Hepatocyte (in vitro differentiated cells): ENCODE results near the gene DTHD1. TPM values are rescaled to one million over a fixed set of nuclear protein-coding genes. Genes with fewer than 3 reads are reported as not detected.
A peak's percentile ranks its signal among the peaks of the same experiment; 100 is the strongest.

Experiments used
- DNase-seq: peaks from one replicate; pipeline ENCODE4 v3.0.0-alpha.2; 2016; ENCODE audit warnings: low spot score
- H2AFZ ChIP-seq: fragments of 200-600 bp; sonication (generic); 2 replicates; pipeline ENCODE4 v1.6.0; 2016; ENCODE audit warnings: antibody characterized with exemption, mild to moderate bottlenecking
- H3K27ac ChIP-seq: fragments of 200-600 bp; sonication (generic); 2 replicates; pipeline ENCODE4 v1.5.1; 2016; ENCODE audit warnings: mild to moderate bottlenecking
- H3K27me3 ChIP-seq: fragments of 200-600 bp; sonication (generic); 2 replicates; pipeline ENCODE4 v1.6.1; 2016
- H3K36me3 ChIP-seq: fragments of 200-600 bp; sonication (generic); replicated peaks from 2 replicates; pipeline ENCODE4 v1.5.1; 2016; ENCODE audit warnings: low read depth; ENCODE audit not compliant: insufficient read depth
- H3K4me1 ChIP-seq: fragments of 200-600 bp; sonication (generic); 2 replicates; pipeline ENCODE4 v1.5.1; 2016; ENCODE audit warnings: mild to moderate bottlenecking, moderate library complexity; ENCODE audit not compliant: insufficient read depth
- H3K4me2 ChIP-seq: fragments of 200-600 bp; sonication (generic); 2 replicates; pipeline ENCODE4 v1.6.0; 2016
- H3K4me3 ChIP-seq: fragments of 200-600 bp; sonication (generic); 2 replicates; pipeline ENCODE4 v1.5.1; 2016; ENCODE audit warnings: mild to moderate bottlenecking
- H3K79me2 ChIP-seq: fragments of 200-600 bp; sonication (generic); 2 replicates; pipeline ENCODE4 v1.6.0; 2017; ENCODE audit warnings: mild to moderate bottlenecking
- H3K9me2 ChIP-seq: fragments of 200-600 bp; sonication (generic); replicated peaks from 2 replicates; pipeline ENCODE4 v1.6.0; 2017; ENCODE audit warnings: mild to moderate bottlenecking; ENCODE audit not compliant: insufficient read depth
- H3K9me3 ChIP-seq: fragments of 200-600 bp; sonication (generic); 2 replicates; pipeline ENCODE4 v1.5.1; 2016; ENCODE audit warnings: low read depth, mild to moderate bottlenecking
- H4K20me1 ChIP-seq: fragments of 200-600 bp; sonication (generic); 2 replicates; pipeline ENCODE4 v1.6.0; 2016; ENCODE audit warnings: mild to moderate bottlenecking; ENCODE audit not compliant: insufficient read depth, poor library complexity, severe bottlenecking
- EZH2 ChIP-seq: fragments of 200-600 bp; sonication (generic); IDR thresholded peaks from 2 replicates; pipeline ENCODE4 v1.6.1; 2016; ENCODE audit warnings: antibody characterized with exemption, mild to moderate bottlenecking, borderline replicate concordance
- EZH2phosphoT487 ChIP-seq: fragments of 200-600 bp; sonication (generic); IDR thresholded peaks from one replicate; pipeline ENCODE4 v1.6.1; 2018; ENCODE audit warnings: antibody characterized with exemption, mild to moderate bottlenecking, low read depth, moderate library complexity; ENCODE audit not compliant: unreplicated experiment, severe bottlenecking
- WGBS: methylation state at CpG from one replicate; pipeline ENCODE4 v1.1.6; 2016; ENCODE audit warnings: low lambda C conversion rate; ENCODE audit errors: missing lambda C conversion rate; 5-methylcytosine and 5-hydroxymethylcytosine counted together
- polyA plus RNA-seq: library from polyadenylated mRNA; unstranded; fragments of >200 nt; fragmentation: Nextera tagmentation; extraction: Ambion mirVana; gene quantifications from 2 replicates; pipeline ENCODE4 v1.2.1, GENCODE V29; 2016
- total RNA-seq: library from RNA; depleted of rRNA; stranded (reverse); fragments of >200 nt; gene quantifications from 2 replicates; pipeline ENCODE4 v1.2.3, GENCODE V29; 2014
- TF ChIP-seq, protein P1 (sequence below): fragments of 200-600 bp; sonication (generic); IDR thresholded peaks from 2 replicates; pipeline ENCODE4 v1.5.1; 2016; ENCODE audit warnings: antibody characterized with exemption, mild to moderate bottlenecking; ENCODE audit not compliant: poor library complexity

DTHD1 gene
- total RNA-seq (0.12 TPM in 1 of 2 replicates, not detected in the other), polyA plus RNA-seq (not detected in 2 replicates)

DNA sequence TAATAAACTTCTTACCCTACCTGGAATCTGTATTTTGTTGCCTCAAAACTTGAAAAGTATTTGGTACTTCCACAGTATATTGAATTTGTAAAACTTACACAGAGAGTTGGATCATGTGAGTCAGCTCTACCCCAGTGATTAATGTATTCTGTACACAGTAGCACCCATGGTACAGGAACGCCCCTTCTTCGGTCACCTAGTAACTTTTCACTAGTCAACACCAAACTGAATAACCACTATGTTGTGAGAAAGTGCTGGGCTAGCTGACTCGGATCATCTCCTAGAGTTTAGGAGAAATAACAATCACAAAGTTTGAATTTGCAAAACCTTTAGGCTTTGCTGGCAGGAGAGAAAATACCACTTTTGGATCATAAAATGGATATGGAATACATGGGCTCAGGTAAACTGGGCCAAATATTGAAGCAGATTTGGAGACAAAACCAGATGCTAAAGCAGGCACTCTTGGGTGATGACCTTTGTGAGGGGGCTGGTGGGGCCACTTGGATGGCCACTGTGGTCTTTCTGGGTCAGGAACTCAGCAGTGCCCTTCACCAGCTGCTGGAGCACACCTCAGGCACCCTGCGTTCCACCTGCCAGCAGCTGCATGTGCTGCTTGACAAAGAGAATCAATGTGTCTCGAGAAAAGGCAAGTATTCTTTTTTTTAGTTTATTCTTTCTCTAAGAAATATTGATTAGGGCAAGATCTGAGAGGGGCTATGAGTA lies at the start of gene DTHD1:
TSS of gene DTHD1 (plus strand) at position 233 of the 723 bp plus-strand sequence. CDS start at position 376, 143 bp downstream.
- H3K27me3 ChIP-seq: no peaks in the 10 kb centered on the region
- no peaks in the 10 kb centered on the region for H3K79me2 ChIP-seq
- H3K9me3 ChIP-seq: no peaks in the 10 kb centered on the region
- no peak within 1 kb of the TSS for H3K27ac ChIP-seq
- H4K20me1 ChIP-seq: no peaks in the 10 kb centered on the region
- DNase-seq: no peak
- H3K4me1 ChIP-seq: no peaks in the 10 kb centered on the region
- TF ChIP-seq, protein P1, sequence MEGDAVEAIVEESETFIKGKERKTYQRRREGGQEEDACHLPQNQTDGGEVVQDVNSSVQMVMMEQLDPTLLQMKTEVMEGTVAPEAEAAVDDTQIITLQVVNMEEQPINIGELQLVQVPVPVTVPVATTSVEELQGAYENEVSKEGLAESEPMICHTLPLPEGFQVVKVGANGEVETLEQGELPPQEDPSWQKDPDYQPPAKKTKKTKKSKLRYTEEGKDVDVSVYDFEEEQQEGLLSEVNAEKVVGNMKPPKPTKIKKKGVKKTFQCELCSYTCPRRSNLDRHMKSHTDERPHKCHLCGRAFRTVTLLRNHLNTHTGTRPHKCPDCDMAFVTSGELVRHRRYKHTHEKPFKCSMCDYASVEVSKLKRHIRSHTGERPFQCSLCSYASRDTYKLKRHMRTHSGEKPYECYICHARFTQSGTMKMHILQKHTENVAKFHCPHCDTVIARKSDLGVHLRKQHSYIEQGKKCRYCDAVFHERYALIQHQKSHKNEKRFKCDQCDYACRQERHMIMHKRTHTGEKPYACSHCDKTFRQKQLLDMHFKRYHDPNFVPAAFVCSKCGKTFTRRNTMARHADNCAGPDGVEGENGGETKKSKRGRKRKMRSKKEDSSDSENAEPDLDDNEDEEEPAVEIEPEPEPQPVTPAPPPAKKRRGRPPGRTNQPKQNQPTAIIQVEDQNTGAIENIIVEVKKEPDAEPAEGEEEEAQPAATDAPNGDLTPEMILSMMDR: no peak
- no peak for TF ChIP-seq EZH2phosphoT487
- no peak for TF ChIP-seq EZH2
- H2AFZ ChIP-seq: no peak within 1 kb of the TSS
- no peak within 1 kb of the TSS for H3K4me3 ChIP-seq
- H3K4me2 ChIP-seq: no peak within 1 kb of the TSS
- H3K36me3 ChIP-seq: no peaks in the 10 kb centered on the region
- H3K9me2 ChIP-seq: no peaks in the 10 kb centered on the region
- 90% methylated on average over 5 of the region's 5 CpGs for WGBS

DNA sequence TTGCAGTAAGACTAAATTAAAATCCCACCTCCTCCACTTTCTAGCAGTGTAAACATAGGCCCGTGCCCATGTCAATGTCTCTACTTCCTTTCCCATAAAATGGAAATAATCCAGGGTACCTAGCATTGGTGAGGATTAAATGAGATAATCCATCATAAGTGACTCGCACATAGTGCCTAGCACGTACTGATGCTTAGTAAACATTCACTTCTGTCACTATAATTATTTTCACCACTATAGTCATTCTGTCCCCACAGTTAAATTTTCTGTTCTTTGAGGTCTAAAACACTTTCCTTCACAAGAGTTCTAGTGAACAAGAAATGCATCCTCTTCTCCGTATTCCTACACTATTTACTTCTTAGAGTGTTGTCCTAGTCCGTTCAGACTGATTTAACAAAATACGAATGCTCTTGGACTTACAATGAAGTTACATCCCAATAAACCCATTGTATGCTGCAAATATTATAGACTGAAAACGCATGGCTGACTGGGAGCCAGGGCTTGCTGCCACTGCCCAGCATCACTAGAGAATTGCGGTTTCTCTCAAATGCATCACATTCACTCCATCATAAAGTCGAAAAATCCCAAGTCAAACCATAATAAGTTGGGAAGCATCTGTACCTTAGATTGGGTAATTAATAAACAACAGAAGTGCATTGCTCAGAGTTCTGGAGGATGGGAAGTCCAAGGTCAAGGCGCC lies 47.7 kb upstream of the DTHD1 start:
- no peak overlapping the region for H3K4me2 ChIP-seq
- TF ChIP-seq, protein P1: no peak
- TF ChIP-seq EZH2: no peak
- no peak for TF ChIP-seq EZH2phosphoT487
- H3K4me3 ChIP-seq: no peak overlapping the region
- H3K9me2 ChIP-seq: no peaks in the 10 kb centered on the region
- no peaks in the 10 kb centered on the region for H3K9me3 ChIP-seq
- H3K36me3 ChIP-seq: no peaks in the 10 kb centered on the region
- WGBS: 92% methylated on average over 10 of the region's 10 CpGs
- no peaks in the 10 kb centered on the region for H4K20me1 ChIP-seq
- H3K4me1 ChIP-seq: no peaks in the 10 kb centered on the region
- H3K27me3 ChIP-seq: no peaks in the 10 kb centered on the region
- H3K79me2 ChIP-seq: peaks cover 40% of the 10 kb centered on the region
- no peak overlapping the region for H2AFZ ChIP-seq
- no peak overlapping the region for H3K27ac ChIP-seq
- DNase-seq: no peak

DNA sequence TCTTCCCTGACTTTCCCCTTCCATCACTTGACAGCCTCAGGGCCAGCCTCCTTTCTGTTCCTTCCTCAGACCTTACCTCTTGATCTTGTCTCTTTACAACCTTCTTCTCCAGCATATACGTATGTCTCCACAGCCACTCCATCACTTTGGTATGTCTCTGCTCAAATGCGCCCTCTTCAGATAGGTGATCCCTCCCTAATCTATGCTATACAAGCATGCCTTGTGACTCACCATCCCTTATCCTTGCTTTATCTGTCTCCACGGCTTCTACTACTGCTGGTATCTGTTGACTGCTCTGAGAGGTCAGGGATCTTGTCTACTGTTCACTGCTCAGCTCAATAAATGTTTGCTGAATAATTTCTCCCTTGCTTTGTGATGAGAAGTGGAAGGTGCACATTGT lies 46.1 kb upstream of the DTHD1 start:
- no peaks in the 10 kb centered on the region for H4K20me1 ChIP-seq
- 32% methylated on average over 3 of the region's 3 CpGs for WGBS
- no peak overlapping the region for H3K4me2 ChIP-seq
- H3K4me1 ChIP-seq: no peaks in the 10 kb centered on the region
- no peaks in the 10 kb centered on the region for H3K9me3 ChIP-seq
- H3K9me2 ChIP-seq: no peaks in the 10 kb centered on the region
- H3K36me3 ChIP-seq: no peaks in the 10 kb centered on the region
- TF ChIP-seq, protein P1: no peak
- TF ChIP-seq EZH2phosphoT487: no peak
- TF ChIP-seq EZH2: no peak
- H3K4me3 ChIP-seq: no peak overlapping the region
- H3K27ac ChIP-seq: no peak overlapping the region
- DNase-seq: peak; percentile 62
- peaks cover 50% of the 10 kb centered on the region for H3K79me2 ChIP-seq
- H3K27me3 ChIP-seq: no peaks in the 10 kb centered on the region
- H2AFZ ChIP-seq: no peak overlapping the region
